ENCODE measurements around the gene IL18BP.

DNA sequence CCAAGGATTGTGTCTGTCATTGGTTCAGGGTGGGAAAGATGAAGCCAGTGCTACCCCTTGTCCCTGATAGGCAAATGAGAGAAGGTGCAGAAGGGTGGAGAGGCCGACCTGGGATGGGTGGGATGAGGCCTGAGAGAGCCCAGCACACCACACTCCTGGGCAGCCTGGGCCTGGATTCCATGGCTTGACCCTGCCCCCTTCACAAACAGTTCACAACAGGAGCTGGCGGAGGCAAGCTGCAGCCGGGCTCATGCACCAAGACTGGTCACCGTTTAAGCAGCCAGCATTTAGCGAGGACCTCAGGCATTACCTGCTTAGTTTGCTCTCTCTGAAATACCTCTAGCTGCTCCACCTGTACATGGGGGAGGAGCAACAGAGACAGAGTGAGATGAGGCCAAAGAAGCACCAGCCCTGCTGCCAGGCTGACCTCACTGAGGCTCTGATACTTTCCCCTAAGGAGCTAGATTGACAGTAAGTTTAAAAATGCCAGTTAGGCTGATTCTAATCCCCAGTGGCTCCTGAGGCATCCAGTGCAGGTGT lies 13.5 kb downstream of the IL18BP start:
- TF ChIP-seq, protein P1, sequence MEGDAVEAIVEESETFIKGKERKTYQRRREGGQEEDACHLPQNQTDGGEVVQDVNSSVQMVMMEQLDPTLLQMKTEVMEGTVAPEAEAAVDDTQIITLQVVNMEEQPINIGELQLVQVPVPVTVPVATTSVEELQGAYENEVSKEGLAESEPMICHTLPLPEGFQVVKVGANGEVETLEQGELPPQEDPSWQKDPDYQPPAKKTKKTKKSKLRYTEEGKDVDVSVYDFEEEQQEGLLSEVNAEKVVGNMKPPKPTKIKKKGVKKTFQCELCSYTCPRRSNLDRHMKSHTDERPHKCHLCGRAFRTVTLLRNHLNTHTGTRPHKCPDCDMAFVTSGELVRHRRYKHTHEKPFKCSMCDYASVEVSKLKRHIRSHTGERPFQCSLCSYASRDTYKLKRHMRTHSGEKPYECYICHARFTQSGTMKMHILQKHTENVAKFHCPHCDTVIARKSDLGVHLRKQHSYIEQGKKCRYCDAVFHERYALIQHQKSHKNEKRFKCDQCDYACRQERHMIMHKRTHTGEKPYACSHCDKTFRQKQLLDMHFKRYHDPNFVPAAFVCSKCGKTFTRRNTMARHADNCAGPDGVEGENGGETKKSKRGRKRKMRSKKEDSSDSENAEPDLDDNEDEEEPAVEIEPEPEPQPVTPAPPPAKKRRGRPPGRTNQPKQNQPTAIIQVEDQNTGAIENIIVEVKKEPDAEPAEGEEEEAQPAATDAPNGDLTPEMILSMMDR (conservative IDR thresholded peaks at IDR 0.05 in 1 of 2, IDR thresholded peaks at IDR 0.05 in 1 of 2; ENCODE audit: low read depth in 1 of 2, low read length in 2 of 2), result no peak
- no peak for TF ChIP-seq EZH2 (IDR thresholded peaks at IDR 0.05; ENCODE audit: low read length, missing control alignments)
